H9 (cell line): Measurements from ENCODE around the gene SEMA3C. TPM values are rescaled to one million over a fixed set of nuclear protein-coding genes. Genes with fewer than 3 reads are reported as not detected.

Experiments used
- DNase-seq: peaks from one replicate; pipeline ENCODE4 v3.0.0-alpha.2; 2017
- H2AFZ ChIP-seq: one replicate; pipeline ENCODE4 v1.6.1; 2013; ENCODE audit warnings: mild to moderate bottlenecking, low read length, control low read depth, moderate library complexity
- H2AK5ac ChIP-seq: 2 replicates; pipeline ENCODE4 v1.6.1; 2013; ENCODE audit warnings: low read length, control low read depth, mixed read lengths; ENCODE audit not compliant: insufficient read length
- H2BK120ac ChIP-seq: one replicate; pipeline ENCODE4 v1.6.1; 2013; ENCODE audit warnings: low read depth, mild to moderate bottlenecking, low read length, control low read depth, inconsistent platforms; ENCODE audit not compliant: poor library complexity, severe bottlenecking
- H2BK12ac ChIP-seq: 2 replicates; pipeline ENCODE4 v1.6.1; 2013; ENCODE audit warnings: low read length, control low read depth, mixed read lengths, low read depth; ENCODE audit not compliant: insufficient read length
- H2BK15ac ChIP-seq: 2 replicates; pipeline ENCODE4 v1.6.1; 2013; ENCODE audit warnings: low read depth, low read length, control low read depth
- H2BK20ac ChIP-seq: one replicate; pipeline ENCODE4 v1.6.1; 2013; ENCODE audit warnings: low read depth, mild to moderate bottlenecking, low read length, control low read depth, inconsistent platforms; ENCODE audit not compliant: poor library complexity, severe bottlenecking
- H2BK5ac ChIP-seq: 2 replicates; pipeline ENCODE4 v1.6.1; 2013; ENCODE audit warnings: low read length, control low read depth, mixed read lengths; ENCODE audit not compliant: insufficient read length
- H3K14ac ChIP-seq: 2 replicates; pipeline ENCODE4 v1.6.1; 2013; ENCODE audit warnings: low read length, control low read depth; ENCODE audit not compliant: insufficient read depth
- H3K18ac ChIP-seq: 2 replicates; pipeline ENCODE4 v1.6.1; 2013; ENCODE audit warnings: low read depth, mild to moderate bottlenecking, mixed read lengths, low read length, control low read depth; ENCODE audit not compliant: insufficient read length
- H3K23ac ChIP-seq: 2 replicates; pipeline ENCODE4 v1.6.1; 2013; ENCODE audit warnings: low read length, control low read depth, mixed read lengths, low read depth; ENCODE audit not compliant: insufficient read length
- H3K23me2 ChIP-seq: 2 replicates; pipeline ENCODE4 v1.6.1; 2013; ENCODE audit warnings: low read depth, mild to moderate bottlenecking, mixed read lengths, low read length, control low read depth; ENCODE audit not compliant: insufficient read length, poor library complexity, severe bottlenecking
- H3K27ac ChIP-seq: 2 replicates; pipeline ENCODE4 v1.5.1; 2013; ENCODE audit warnings: low read length, control low read depth, mixed read lengths, low read depth; ENCODE audit not compliant: insufficient read length
- H3K27me3 ChIP-seq: 2 replicates; pipeline ENCODE4 v1.6.1; 2013; ENCODE audit warnings: low read length, control low read depth, inconsistent platforms; ENCODE audit not compliant: insufficient read depth
- H3K4ac ChIP-seq: 2 replicates; pipeline ENCODE4 v1.6.1; 2013; ENCODE audit warnings: low read depth, mild to moderate bottlenecking, control low read depth, inconsistent platforms, low read length, moderate library complexity
- H3K4me1 ChIP-seq: 2 replicates; pipeline ENCODE4 v1.6.1; 2013; ENCODE audit warnings: low read length, control low read depth, inconsistent platforms; ENCODE audit not compliant: insufficient read depth
- H3K4me2 ChIP-seq: 2 replicates; pipeline ENCODE4 v1.6.1; 2013; ENCODE audit warnings: low read length, control low read depth, mixed read lengths; ENCODE audit not compliant: insufficient read length, insufficient read depth
- H3K56ac ChIP-seq: 2 replicates; pipeline ENCODE4 v1.6.1; 2013; ENCODE audit warnings: low read depth, mild to moderate bottlenecking, mixed read lengths, low read length, control low read depth; ENCODE audit not compliant: insufficient read length
- H3K79me1 ChIP-seq: 2 replicates; pipeline ENCODE4 v1.6.1; 2013; ENCODE audit warnings: low read depth, mild to moderate bottlenecking, moderate library complexity, low read length, control low read depth, inconsistent platforms; ENCODE audit not compliant: insufficient read depth, poor library complexity, severe bottlenecking
- H3K79me2 ChIP-seq: 2 replicates; pipeline ENCODE4 v1.6.1; 2013; ENCODE audit warnings: low read length, control low read depth, inconsistent platforms; ENCODE audit not compliant: insufficient read depth
- H3K9ac ChIP-seq: 2 replicates; pipeline ENCODE4 v1.6.1; 2013; ENCODE audit warnings: low read length, control low read depth, mixed read lengths; ENCODE audit not compliant: insufficient read length; ENCODE audit errors: extremely low read depth
- H3K9me3 ChIP-seq: one replicate; pipeline ENCODE4 v1.6.1; 2013; ENCODE audit warnings: low read depth, low read length, inconsistent platforms; ENCODE audit not compliant: control insufficient read depth
- H3T11ph ChIP-seq: one replicate; pipeline ENCODE4 v1.6.1; 2013; ENCODE audit warnings: mild to moderate bottlenecking, low read length, control low read depth, inconsistent platforms
- H4K20me1 ChIP-seq: one replicate; pipeline ENCODE4 v1.6.1; 2013; ENCODE audit not compliant: control insufficient read depth, insufficient read length, insufficient read depth
- H4K5ac ChIP-seq: 2 replicates; pipeline ENCODE4 v1.6.1; 2013; ENCODE audit warnings: low read depth, mild to moderate bottlenecking, mixed read lengths, low read length, control low read depth; ENCODE audit not compliant: insufficient read length
- H4K8ac ChIP-seq: replicated peaks from 2 replicates; pipeline ENCODE4 v1.6.1; 2013; ENCODE audit warnings: low read length, control low read depth, mixed read lengths, low read depth; ENCODE audit not compliant: insufficient read length
- H4K91ac ChIP-seq: 2 replicates; pipeline ENCODE4 v1.6.1; 2013; ENCODE audit warnings: low read depth, mild to moderate bottlenecking, moderate library complexity, mixed read lengths, low read length, control low read depth; ENCODE audit not compliant: insufficient read length
- H3K27ac Mint-ChIP-seq, 3 experiments: 2 replicates in 2 of 3; 3 replicates in 1 of 3; pipeline ENCODE4 v1.8.0; 2020 to 2021; ENCODE audit warnings: mixed read lengths in 3 of 3, mild to moderate bottlenecking in 1 of 3, moderate library complexity in 1 of 3
- H3K27me3 Mint-ChIP-seq: 2 replicates; pipeline ENCODE4 v1.8.0; 2021; ENCODE audit warnings: low read depth, mild to moderate bottlenecking, moderate library complexity, mixed read lengths
- H3K36me3 Mint-ChIP-seq, 3 experiments: 2 replicates in 2 of 3; 3 replicates in 1 of 3; pipeline ENCODE4 v1.8.0; 2020 to 2021; ENCODE audit warnings: low read depth in 3 of 3, mixed read lengths in 3 of 3; ENCODE audit not compliant: insufficient read depth in 1 of 3
- H3K4me1 Mint-ChIP-seq, 2 experiments: 2 replicates each; pipeline ENCODE4 v1.8.0; 2020; ENCODE audit warnings: mixed read lengths in 2 of 2
- H3K4me3 Mint-ChIP-seq, 2 experiments: 2 replicates in 1 of 2; 3 replicates in 1 of 2; pipeline ENCODE4 v1.8.0; 2020 to 2021; ENCODE audit warnings: mild to moderate bottlenecking in 2 of 2, mixed read lengths in 2 of 2, moderate library complexity in 1 of 2
- H3K9me3 Mint-ChIP-seq, 2 experiments: 2 replicates in 1 of 2; 3 replicates in 1 of 2; pipeline ENCODE4 v1.8.0; 2020; ENCODE audit warnings: mild to moderate bottlenecking in 2 of 2, mixed read lengths in 2 of 2, moderate library complexity in 1 of 2
- CTCF ChIP-seq: fragments of 200-600 bp; sonication (generic); conservative IDR thresholded peaks from 3 replicates; pipeline ENCODE4 v1.8.0; 2021; ENCODE audit warnings: antibody characterized with exemption, mild to moderate bottlenecking
- WGBS: extraction: QIAGEN DNeasy Blood & Tissue Kit; methylation state at CpG from one replicate; pipeline ENCODE4 v1.1.7; 2013; ENCODE audit warnings: missing lambda C conversion rate, low lambda C conversion rate, mixed read lengths; ENCODE audit not compliant: insufficient read length; ENCODE audit errors: extremely low coverage; 5-methylcytosine and 5-hydroxymethylcytosine counted together
- total RNA-seq: library from RNA; stranded (reverse); gene quantifications from 2 replicates; pipeline ENCODE4 v1.2.1, GENCODE V29; 2021

SEMA3C gene
- total RNA-seq, 1 experiment from 2014 or later: 1.6 TPM

GRCh38 chr7:80763289-80763688 is 155.6 kb downstream of the SEMA3C start:
- Histone ChIP-seq H2BK12ac (no peak overlapping the region), H3K4me1 (peaks cover 2% of the 10 kb centered on the region; the same call in 1 of the 2 replicates), H3K4me2 (no peak overlapping the region), H3K27ac (no peak overlapping the region), H2BK120ac (no peak overlapping the region), H3K14ac (no peak overlapping the region), H3K56ac (no peak overlapping the region), H3K27me3 (no peaks in the 10 kb centered on the region), H2AFZ (no peak overlapping the region), H4K5ac (no peak overlapping the region), H3K4ac (no peak overlapping the region), H2BK5ac (no peak overlapping the region), H3K23me2 (no peaks in the 10 kb centered on the region), H4K91ac (no peak overlapping the region), H3K23ac (no peak overlapping the region), H2AK5ac (no peak overlapping the region), H3K9me3 (no peaks in the 10 kb centered on the region), H2BK20ac (no peak overlapping the region), H3K18ac (no peak overlapping the region), H2BK15ac (no peak overlapping the region), H3K79me1 (no peaks in the 10 kb centered on the region), H3T11ph (no peak overlapping the region), H3K79me2 (no peaks in the 10 kb centered on the region), H4K20me1 (peaks cover 3% of the 10 kb centered on the region), H4K8ac (no peak overlapping the region), H3K9ac (no peak overlapping the region)
- H3K4me3 Mint-ChIP-seq: no peak overlapping the region
- no peak overlapping the region for H3K27ac Mint-ChIP-seq
- peaks cover 11% of the 10 kb centered on the region for H3K27me3 Mint-ChIP-seq
- no peaks in the 10 kb centered on the region; a peak in 1 of 5 replicates for H3K9me3 Mint-ChIP-seq
- no CpG with 5 or more reads among the region's 1 CpG for WGBS
- H3K4me1 Mint-ChIP-seq: peaks cover 41 to 56% of the 10 kb centered on the region in 2 experiments
- no peak for TF ChIP-seq CTCF
- no peaks in the 10 kb centered on the region; a peak in 1 of 7 replicates for H3K36me3 Mint-ChIP-seq
- DNase-seq: no peak
